Measurements from ENCODE around the gene EEF2.
"Not testable (repeated sequence)": the region's sequence is repeated elsewhere in the genome, so short reads cannot be mapped to it uniquely, and the experiment has no call there.

The EEF2 gene

DNA sequence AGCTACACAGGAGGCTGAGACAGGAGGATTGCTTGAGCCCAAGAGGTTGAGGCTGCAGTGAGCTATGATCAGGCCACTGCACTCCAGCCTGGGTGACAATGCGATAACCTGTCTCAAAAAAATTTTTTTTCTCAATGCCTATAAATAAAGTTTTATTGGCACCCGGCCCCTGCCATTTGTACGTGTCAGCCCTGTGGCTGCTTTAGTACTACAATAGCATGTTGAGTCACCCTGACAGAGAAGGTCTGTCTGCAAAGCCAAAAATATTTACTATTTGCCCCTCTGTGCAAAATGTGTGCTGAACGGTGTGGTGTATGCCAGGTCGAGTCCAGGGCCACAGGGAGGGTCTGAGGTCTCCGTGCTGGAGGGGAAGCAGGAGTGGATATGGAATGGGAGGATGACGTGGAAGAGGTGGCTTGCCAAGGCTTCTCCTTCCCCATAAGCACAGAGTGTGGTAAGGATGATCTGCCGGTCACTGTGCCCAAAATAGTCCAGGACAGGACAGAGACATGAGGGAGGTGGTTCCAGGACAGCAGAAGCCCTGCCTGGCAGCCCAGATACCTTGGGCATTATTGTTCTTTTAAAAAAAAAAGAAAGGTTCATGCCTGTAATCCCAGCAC lies 42.4 kb downstream of the EEF2 start:
- no peak for FAIRE-seq

DNA sequence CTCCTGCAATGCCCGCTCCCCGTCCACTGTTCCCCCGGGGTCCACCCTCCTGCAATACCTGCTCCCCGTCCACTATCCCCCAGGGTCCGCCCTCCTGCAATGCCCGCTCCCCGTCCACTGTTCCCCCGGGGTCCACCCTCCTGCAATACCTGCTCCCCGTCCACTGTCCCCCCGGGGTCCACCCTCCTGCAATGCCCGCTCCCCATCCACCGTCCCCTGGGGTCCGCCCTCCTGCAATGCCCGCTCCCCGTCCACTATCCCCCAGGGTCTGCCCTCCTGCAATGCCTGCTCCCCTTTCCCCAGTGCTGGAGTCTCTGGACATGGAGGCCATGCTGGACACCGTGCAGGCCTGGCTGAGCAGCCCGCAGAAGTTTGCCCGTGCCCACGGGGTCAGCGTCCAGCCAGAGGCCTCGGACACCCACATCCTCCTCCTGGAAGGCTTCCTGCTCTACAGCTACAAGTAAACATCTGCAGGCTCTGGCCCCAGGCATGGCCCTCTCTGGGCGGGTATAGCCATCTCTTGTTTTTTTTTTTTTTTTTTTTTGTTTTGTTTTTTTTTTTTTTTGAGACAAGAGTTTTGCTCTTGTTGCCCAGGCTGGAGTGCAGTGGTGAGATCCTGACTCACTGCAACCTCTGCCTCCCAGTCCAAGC lies 46.8 kb downstream of the EEF2 start:
- not testable (repeated sequence) for FAIRE-seq

- no peak for FAIRE-seq
These were observed 48.5 kb downstream of the EEF2 start for GRCh38 chr19:3936506-3937442.

- FAIRE-seq, result no peak
These were observed 52.1 kb downstream of the EEF2 start, which contains the start of gene NMRK2 for GRCh38 chr19:3932931-3933810. TSS of gene NMRK2 (plus strand) at chr19:3933069. CDS start at chr19:3933672, 603 bp downstream.

GRCh38 chr19:3931041-3931440 lies 54.2 kb downstream of the EEF2 start:
- no peak for FAIRE-seq
